HG02981 (cell line): Measurements from ENCODE around the gene SSR2.
A peak's percentile ranks its signal among the peaks of the same experiment; 100 is the strongest.
"Not testable (repeated sequence)": the region's sequence is repeated elsewhere in the genome, so short reads cannot be mapped to it uniquely, and the experiment has no call there.

ENCODE experiments used
- ATAC-seq: cut with Tn5 transposase; IDR thresholded peaks from one replicate; pipeline ENCODE4 v1.9.1; 2021; ENCODE audit warnings: mild to moderate bottlenecking, moderate library complexity; ENCODE audit not compliant: unreplicated experiment

The SSR2 gene

DNA sequence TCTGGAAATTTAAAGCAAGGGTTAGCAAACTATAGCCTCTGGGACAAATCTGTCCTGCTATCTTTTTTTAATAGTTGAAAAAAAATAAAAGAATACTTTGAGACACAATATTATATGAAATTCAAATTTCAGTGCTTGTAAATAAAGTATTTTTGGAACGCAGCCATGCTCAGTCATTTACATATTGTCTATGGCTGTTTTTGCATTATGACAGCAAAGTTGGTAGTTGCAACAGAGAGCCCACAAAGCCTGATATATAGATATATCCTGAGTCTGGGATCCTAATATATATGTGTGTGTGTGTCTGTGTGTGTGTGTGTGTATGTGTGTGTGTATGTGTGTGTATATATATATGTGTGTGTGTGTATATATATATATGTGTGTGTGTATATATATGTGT lies 20.8 kb downstream of the SSR2 start:
- no peak for ATAC-seq

DNA sequence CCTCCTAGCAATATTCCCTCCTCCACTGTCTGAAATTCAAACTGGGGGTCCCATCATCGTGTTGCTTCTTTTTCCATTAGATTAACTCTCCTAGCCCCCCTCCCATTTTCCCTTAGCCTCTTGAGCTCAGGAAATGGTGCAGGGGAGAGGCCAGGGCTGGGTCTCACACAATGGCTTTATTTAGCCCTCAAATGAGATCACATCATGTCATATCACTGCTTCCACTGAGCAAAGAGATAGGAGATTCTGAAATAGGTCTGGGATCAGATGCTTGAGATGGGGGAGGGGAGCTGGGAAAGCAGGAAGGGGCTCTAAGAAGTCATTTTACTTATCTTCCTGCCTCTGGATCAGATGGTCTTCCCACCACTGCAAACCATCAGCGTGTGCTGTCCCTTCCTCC lies 24.6 kb downstream of the SSR2 start:
- no peak for ATAC-seq

DNA sequence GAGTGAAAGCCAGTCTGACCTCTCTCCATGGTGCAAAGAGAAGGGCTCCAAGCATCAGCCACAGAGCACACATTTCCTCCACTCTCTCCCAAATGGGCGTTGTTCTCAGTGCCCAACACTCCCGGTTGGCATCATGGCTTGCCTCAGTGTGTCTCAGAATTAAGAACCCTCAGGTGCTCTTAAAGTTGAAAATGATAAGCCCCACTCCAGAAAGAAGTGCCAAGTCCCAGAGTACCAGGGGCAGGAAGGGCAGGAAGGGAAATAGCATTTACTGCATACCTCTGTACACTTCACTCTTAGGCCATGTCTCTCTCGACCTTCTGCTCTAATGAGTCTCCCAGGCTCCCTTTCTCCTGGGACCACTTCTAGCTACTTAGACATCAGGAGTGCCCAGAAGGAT lies 27.2 kb downstream of the SSR2 start:
- ATAC-seq: no peak

DNA sequence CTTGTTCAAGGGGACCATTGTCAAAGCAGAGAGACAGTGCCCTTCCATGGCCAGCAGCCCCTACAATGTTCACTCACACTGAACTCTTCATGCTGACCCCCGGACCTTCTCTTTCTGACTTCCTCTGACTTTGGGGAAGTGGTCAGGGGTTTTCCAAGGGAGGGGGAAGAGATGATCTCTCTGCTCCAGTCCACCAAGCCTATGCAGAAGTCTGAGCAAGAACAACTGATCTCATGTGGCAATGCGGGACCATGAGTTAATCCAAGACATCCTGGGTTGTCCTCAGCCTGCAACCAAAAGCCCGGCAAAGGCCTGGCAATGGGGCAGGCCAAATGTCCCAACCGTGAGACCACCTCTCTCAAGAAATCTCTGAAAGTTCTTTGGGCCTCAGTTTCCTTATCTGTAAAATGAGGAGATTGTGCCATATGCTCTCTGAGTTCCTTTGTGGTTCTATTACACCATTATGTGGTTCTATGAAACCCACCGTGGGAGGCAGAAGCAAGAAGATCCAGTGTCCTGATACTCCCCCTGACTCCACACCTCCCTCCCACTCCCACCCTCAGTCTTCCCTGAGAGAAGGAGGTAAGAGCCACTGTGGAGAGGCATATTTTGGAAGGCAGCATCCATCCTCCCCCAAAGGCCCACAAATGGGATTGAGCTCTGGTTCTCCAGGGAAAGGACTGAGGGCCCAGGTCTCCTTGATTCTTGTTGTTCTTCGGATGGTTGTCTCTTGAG lies 30.6 kb downstream of the SSR2 start:
- ATAC-seq: no peak

DNA sequence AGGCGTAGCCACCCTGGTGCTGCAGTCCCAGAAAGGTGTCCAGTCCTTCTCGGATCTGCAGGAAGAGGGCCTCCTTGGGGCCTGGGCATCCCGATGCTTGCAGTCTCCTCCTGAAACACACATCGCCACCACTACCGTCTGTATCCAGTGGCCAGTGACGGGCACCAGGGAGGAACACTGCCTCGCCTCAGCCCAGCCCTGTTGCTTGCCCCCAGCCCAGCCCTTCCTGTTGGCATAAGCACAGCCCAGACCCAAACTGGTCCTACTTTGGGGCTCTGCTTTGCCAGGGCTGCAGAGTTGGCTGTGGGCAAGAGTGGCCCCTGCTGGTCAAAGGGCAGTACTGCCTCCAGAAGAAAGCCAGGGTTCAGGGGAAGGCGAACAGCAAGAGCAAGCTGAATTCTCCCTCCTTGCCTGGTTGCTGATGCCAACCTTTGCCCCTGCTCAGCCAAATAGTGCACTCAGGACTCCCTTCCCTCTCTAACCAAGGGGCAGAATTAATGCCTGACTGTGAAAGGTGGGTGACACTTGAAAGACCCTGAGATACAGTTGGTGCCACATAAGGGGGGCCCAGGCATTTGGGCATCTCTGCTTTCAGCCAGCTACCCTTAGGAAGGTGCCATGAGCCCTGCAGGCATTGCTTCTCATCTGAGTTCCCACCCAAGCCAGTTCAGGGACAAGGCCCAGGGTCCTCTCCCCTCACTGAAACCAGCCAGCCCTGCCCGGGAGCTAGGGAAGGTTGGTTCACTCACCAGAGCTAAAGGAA lies 31.3 kb downstream of the SSR2 start:
- no peak for ATAC-seq

DNA sequence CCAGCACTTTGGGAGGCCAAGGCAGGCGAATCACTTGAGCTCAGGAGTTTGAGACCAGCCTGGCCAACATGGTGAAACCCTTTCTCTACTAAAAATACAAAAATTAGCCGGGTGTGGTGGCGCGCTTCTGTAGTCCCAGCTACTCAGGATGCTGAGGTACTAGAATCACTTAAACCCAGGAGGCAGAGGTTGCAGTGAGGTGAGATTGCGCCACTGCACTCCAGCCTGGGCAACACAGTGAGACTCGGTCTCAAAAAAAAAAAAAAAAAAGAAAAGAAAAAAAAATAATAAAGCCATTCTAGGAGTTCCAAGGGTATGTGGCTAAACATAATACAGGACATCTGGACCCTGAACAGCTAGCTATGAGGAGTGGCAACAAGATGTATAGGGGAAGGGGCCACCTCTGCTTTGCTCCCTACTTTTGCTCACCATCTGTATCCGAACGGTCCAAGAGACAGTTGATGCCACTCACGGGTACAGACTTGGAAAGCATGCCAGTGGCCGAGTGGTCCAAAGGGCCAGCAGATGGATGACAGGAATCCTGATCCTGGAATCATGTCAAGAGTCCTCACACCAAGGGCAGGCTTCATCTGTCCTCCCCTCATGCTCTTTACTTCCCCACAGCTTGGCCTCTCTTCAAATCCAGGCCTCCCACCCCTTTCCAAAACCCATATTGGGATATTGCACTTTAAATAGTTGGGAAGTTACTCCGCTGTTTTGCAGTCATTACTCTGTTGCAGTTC lies 35.7 kb downstream of the SSR2 start:
- ATAC-seq: not testable (repeated sequence)

DNA sequence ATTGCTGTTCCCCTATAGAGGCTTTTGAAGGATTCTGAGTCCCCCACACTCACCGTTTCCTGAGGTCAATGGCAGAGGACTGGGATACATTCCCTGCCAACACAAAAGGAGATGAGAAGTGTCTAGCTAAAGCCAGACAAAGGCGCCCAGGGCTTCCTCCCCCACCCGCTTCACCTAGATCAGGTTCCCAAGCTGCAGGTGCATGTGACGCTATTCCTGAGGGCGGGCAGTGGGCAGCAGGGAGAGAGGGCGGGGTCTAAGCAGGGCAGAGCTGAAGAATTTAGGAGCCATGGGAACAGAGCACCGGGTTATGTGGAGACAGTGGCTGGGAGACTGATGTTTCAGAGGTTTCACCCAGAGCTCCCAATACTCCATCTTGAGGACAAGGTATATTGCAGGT lies 36.4 kb downstream of the SSR2 start:
- no peak for ATAC-seq

DNA sequence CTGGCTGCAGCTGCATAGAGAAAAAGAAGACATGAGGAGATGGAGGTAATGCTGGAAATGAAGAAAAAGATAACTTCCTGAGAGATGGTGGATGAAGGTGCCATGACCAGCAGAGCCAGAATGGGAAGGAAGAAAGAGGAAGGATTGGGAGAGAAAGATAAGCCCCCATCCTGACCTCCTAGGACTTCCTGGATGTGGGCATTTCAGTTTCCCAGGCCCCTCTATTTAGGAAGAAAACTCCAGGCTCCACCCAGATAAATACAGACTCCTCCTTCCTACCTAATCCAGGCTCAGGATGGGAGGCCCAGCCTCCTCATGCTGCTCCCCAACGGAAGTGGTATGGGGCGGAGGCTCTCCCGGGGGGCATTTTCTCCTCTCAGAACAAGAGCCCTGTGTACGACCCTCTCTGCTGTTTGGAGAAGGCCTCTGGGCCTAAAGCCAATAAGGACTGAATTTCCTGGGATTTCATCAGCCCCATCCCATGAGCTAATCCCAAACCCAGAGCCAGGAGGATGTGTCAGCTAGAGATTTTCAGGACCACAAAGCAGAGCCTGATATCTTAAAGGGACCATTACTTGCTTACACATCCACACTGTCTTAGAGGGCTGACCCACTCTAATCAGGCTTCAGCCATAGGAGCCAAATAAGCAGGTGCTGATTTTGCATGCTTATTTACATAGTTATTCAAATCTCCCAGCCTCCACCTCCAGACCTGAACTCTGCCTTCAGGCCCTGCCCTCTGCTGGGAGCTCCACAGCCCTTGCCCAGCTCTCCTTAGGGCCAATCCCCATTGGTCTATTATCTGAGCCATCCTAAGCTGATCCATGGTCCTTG lies 37.3 kb downstream of the SSR2 start:
- ATAC-seq: peak; percentile 52

DNA sequence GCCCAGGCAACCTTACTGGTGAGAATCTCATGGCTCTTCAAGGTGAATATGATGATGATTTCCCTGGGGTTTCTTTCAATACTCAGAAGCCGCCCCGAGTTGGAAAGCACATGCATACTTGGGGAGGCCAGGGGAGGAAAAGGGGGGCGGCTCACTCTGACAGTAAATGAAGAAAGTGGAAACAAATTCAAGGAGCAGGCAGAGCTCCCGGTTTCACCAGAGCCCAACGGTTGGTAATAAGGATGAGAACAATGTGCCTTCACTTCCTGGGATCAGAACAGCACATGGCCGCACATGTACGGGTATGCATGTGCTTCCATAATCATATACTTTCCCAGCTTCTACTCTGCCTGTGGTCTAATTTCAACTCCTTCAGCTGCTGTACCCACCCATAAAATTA lies 38.6 kb downstream of the SSR2 start:
- no peak for ATAC-seq

DNA sequence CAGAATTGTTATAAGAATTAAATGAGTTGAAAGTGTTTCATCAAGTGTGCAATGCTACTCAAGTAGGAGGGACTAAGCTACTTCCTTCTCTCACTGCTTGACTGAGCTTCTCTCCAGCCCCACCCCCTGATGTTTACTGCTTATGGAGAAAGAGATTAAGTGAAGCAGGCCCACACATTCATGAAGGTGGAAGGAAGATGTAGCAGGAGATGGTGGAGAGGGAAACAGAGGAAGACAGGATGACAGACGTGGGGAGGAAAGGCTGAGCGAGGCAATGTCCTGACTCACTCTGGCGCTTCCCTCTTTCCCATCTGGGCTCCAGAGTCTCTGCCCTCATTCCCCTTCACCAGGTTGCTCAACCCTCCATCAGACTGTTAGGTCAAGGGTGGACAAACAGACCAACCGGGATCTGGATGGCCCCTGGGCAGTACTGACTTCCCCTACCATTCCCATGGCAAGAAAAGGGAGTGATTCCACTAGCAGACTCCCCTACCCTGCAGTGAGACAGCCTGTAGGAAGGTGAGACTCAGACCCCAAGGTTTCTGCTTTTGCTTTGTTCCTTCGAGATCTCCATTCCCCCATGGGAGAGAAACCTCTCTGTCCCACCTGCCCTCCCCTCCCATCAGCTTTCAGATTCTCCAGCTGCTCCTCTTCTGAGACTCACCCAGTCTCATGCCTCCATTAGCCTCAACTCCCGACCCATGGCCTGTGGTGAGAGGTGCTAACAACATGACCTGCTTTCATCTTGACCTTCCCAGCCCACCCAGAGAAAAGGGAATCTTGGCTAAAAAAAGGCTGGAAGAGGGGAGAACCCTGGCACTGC lies 39.3 kb downstream of the SSR2 start:
- ATAC-seq: no peak

DNA sequence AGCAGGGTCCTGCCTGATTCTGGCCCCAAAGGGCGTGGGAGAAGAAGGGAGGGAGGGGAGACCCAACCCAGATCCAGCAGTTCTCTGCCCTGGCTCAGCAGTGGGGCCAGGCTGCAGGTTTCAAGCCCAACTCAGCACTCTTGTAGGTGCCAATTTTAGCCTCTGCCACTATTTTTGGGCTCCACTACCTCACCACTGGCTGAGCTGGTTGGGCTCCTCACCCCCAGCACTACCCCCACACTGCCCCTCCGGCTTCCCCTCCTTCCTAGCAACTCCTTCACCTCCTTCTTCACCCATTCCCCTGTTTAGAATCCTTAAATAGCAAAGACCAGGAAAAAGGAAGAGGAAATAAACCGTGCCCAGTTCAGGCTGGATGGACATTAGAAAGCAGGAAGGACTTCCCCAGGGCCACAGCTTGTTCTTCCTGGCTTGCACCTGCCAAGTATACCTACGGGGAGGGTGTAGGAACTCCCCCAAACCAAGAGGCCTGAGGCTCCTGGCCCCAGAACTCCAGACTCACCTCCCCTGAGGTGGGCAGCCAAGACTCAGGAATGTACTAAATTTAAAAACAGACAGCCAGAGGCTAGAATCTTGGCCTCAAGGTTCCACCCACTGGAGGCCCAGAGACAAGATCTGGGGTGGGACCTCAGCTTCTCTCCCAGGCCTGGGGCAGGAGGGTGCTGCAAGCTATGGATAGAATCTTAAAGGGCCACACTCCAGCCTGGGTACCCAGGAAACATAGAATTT lies 41.0 kb downstream of the SSR2 start:
- no peak for ATAC-seq

DNA sequence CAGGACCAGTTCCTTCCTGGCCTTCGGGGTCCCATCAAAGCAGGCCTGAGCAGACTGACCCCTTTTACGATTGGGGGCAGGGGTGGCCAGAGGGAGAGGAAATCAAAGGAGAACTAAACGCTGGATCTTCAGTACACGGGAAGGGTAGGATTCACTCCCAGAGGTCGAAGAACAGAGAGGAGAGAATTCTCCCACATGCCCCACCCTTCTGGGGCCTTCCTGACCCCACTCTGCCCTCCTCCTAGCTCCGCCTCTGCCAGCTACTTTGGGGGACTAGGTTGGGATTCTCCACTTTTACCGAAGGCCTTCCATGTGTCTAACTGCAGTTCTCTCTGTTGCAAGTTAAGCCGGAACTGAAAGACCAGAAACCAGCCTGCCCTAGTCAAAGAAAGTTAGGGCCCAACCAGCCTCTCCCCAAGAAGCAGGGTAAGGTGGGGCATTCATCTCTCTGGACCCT lies 41.8 kb downstream of the SSR2 start:
- no peak for ATAC-seq

DNA sequence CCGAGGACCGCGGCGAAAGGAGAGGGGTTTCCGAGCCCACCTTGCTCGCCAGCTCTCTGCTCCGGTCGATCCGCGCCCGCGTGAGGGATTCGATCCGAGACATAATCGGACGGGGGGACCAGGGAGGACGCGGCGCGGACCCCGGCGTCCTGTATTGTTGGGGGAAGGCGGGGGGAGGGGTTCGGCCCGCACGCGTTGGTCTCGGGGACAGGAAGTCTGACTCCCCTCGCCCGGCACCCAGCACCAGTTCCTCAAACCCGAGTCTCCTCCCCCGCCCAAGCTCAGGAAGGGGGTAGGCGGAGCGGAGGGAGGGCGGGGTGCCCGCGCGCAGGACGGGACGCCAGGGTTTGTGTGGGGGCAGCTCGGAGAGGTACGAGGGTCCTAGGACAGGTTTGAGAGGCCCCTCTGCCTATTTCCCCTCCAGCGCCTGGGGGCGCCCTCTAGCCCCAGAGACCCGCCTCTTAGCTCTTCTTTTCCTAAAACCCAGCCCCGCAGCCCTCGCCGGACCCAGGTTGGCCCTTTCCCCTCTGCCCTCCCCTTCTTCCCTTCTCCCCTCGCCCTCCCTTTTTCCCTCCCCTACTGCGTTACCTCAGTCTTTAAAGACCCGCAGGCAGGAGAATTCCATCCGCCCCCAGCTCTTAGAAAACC lies 42.3 kb downstream of the SSR2 start, which contains the start of gene ARHGEF2:
ARHGEF2 (minus strand) TSS at position 223 of the 648 bp plus-strand sequence; CDS start at position 103, 120 bp downstream.
- peak; percentile 51 for ATAC-seq

DNA sequence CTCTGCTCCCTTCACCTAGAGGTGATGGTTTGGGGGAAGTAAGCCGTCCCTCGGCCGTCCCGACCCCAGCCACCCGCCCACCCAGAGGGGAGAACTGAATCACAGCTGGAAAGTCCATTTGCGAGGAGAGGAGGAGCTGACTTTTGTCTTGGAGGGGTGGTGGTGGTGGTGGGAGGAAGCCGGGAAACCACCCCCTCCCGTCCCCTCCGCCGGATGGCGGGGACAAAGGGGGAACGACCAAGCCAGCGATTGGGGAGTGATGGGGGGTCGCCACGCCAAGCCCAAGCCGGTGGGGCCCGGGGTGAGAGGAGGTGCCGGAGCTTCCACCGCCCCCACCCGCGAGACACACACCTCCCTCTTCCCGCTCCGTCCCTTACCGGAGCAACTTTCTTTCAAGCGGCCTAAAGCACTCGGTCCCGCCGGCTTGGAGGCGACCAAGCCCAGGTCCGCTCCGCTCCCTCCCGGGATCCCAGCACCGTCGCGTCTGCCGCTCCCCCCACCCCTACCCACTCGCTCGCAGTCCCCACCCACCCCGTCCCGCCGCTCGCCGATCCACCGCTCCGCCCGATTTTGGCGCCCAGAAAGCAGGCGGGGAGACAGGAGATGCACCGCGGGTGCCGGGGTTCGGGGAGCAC lies 42.9 kb downstream of the SSR2 start:
- ATAC-seq: no peak

DNA sequence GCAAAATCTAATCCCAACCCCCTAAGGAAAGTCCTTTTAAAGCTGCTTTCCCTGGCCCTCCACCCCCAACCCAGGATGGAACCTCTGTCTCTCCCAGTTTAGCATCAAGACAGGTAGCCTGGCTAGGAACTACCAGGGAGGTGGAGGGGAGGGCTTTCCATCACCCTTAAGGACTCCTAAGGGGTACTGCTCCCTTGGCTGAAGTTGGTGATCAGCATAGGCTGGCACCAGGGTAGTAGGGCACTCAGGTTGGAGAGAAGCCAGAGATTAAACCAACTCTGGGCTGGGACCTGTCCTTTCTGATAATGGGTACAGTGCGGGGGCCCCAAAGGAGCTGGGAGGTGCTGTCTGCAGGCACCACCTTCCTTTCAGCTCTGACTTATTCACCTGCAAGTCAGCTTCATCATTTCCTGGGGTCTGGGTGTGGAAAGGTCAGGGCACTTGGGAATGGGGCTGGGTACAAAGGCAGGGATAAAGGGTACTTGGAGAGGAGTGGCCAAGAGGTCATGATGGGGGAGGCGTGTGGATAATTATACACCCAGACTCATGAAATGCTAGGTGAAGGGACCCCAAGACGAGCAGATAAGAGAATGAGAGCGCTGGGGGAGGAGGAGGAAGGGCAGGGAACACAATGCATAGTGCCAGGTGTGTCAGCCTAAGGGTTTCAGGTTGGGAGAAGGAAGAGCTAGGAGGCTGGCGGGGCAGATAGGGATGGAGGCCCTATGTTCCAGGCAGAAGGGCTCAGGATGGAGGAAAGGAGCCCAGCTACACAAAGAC lies 43.6 kb downstream of the SSR2 start:
- ATAC-seq: no peak

DNA sequence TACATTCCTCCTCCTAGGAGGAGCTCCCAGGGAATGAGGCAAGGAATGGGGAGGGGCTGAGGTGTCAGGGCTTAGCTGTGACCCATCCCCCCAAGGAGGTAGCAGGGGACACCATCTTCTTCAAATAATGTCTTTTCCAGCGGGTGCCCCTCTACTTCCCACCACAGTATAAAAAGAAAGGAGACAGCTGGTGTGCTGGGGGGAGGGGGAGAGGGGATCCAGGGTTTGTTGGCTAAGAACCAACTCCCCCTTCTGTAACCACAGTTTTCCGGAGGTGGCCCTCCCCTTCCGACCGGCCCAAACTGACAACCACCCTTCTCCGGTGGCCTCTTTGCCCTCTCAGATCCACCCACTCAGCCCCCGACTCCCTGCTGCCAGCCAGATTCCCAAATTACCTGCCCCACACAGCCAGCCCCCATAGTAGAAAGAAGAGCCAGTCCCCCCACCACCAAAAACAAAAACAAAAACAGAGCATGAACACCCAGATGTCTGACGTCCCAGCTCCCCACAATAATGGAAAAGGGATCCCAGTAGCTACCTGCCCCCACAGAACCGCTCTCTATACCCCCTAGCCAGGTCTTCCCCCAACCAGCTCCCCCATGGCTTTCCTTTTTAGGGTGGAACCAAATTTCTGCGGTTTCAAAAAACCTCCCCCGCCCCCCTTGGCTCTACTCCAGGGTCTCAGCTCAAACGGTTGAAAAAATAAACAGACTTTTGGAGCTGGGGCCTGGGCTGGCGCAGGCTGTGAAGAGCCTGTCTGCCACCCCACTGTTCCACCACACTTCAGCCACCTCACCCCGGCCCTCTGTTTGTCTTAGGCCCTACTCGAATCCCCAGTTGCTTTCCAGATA lies 44.5 kb downstream of the SSR2 start:
- ATAC-seq: no peak
